Testis (tissue), 2 donors: ENCODE results near the gene BAHCC1.

Experiments
- CTCF ChIP-seq, 3 experiments: fragments of 450-650 bp in 2 of 3; fragments of 200-600 bp in 1 of 3; sonication (generic) in 1 of 3; IDR thresholded peaks; one replicate each; pipeline ENCODE4 v1.5.1; 2016 to 2019; ENCODE audit warnings: antibody characterized with exemption in 3 of 3, mild to moderate bottlenecking in 2 of 3, moderate library complexity in 1 of 3
- POLR2A ChIP-seq: fragments of 450-650 bp; IDR thresholded peaks from one replicate; pipeline ENCODE4 v1.6.1; 2017; ENCODE audit warnings: antibody characterized with exemption, mild to moderate bottlenecking, moderate library complexity

GRCh38 chr17:81388091-81388611 lies 7.1 kb upstream of the BAHCC1 start:
- TF ChIP-seq CTCF (IDR thresholded peaks at IDR 0.05) (no peak), POLR2A (no peak)
